ENCODE results near the gene TAOK1. TPM values are rescaled to one million over a fixed set of nuclear protein-coding genes. Genes with fewer than 3 reads are reported as not detected.

TAOK1 gene
- total and polyA plus RNA-seq, 10 of the 15 experiments (the other 5 are each of a cell fraction or from before 2014, with no cell fraction given) = 2.0 to 27.1 (median 11.8) TPM

GRCh38 chr17:29582772-29583171 is 192.6 kb downstream of the TAOK1 start:
- intact Hi-C loops (cut with micrococcal nuclease; ENCODE audit: unreplicated experiment) (loop anchor here (5.0 kb wide), 1 partner anchor 440 kb away; no protein-coding TSS in a partner anchor), in situ Hi-C loops (cut with MboI) (no loop called here)
- Histone ChIP-seq H3K9me3 (replicated peaks; ENCODE audit: control insufficient read depth, insufficient read depth, low read length) (no peaks in the 10 kb centered on the region), H3K27ac (ENCODE audit: control insufficient read depth, insufficient read depth) (no peak overlapping the region), H3K4me2 (ENCODE audit: control insufficient read depth, insufficient read depth) (no peak overlapping the region), H3K4me1 (ENCODE audit: control insufficient read depth, insufficient read depth, low read length) (peaks cover 24% of the 10 kb centered on the region), H3K27me3 (replicated peaks in 1 of 2; ENCODE audit: control insufficient read depth in 2 of 2, insufficient read depth in 2 of 2, low read length in 1 of 2) (no peaks in the 10 kb centered on the region), H3K9ac (ENCODE audit: control insufficient read depth, insufficient read depth, low read length) (no peak overlapping the region), H3K4me3 (no peak overlapping the region), H4K20me1 (ENCODE audit: control insufficient read depth, insufficient read depth) (no peaks in the 10 kb centered on the region), H3K79me2 (ENCODE audit: control insufficient read depth, insufficient read depth, low read length) (peaks cover 18% of the 10 kb centered on the region), H3K36me3 (ENCODE audit: control insufficient read depth in 2 of 2, insufficient read depth in 2 of 2, low read length in 1 of 2) (peaks cover 8 to 10% of the 10 kb centered on the region in 2 experiments; a peak in 3 of 4 replicates), H2AFZ (ENCODE audit: control insufficient read depth, low read depth, low read length) (no peak overlapping the region)
- WGBS (ENCODE audit: insufficient coverage, insufficient replicate concordance, low lambda C conversion rate, missing lambda C conversion rate) = 93% methylated on average over 13 of the region's 13 CpGs
- CTCF ChIA-PET = interaction anchor here (2.6 to 6.7 kb wide), 3 partner anchors 9 to 35 kb away, joined by 28 to 82 read pairs (median 72); partner anchors contain the start of gene ANKRD13B
- DNase-seq (ENCODE audit: low read depth, low spot score) = no peak
- no peak for FAIRE-seq
- no TSS peak for BruUV-seq (replicated peaks)
- POLR2A ChIA-PET = no interaction called here
- SMC1A ChIA-PET (ENCODE audit: uncharacterized antibody, unreplicated experiment) = interaction anchor here (2.2 kb wide), 1 partner anchor 35 kb away, joined by 8 read pairs; no protein-coding TSS in a partner anchor
- ATAC-seq = no peak
- RAD21 ChIA-PET (ENCODE audit: unreplicated experiment) = no interaction called here
- TF ChIP-seq SKIL (IDR thresholded peaks at IDR 0.05; ENCODE audit: low read depth, poor library complexity, severe bottlenecking) = no peak
- no peak for TF ChIP-seq FOS (IDR thresholded peaks at IDR 0.05; ENCODE audit: borderline replicate concordance, extremely low read depth, insufficient read length)
- no peak for TF ChIP-seq TCF3 (IDR thresholded peaks at IDR 0.05; ENCODE audit: borderline replicate concordance, insufficient read depth, low read depth, low read length)
- no peak for TF ChIP-seq ATF3 (IDR thresholded peaks at IDR 0.05; ENCODE audit: borderline replicate concordance, extremely low read depth, low read depth, low read length)
- TF ChIP-seq NKRF (conservative IDR thresholded peaks at IDR 0.05) = no peak
- no peak for TF ChIP-seq TBL1XR1 (IDR thresholded peaks at IDR 0.05; ENCODE audit: low read depth, low read length)
- no peak for TF ChIP-seq STAT1 (conservative IDR thresholded peaks at IDR 0.05)
- TF ChIP-seq SMAD1 (IDR thresholded peaks at IDR 0.05; ENCODE audit: low read depth, partially characterized antibody) = no peak
- TF ChIP-seq ZBED1 (IDR thresholded peaks at IDR 0.05; ENCODE audit: borderline replicate concordance) = no peak
- no peak for TF ChIP-seq YY1 (IDR thresholded peaks at IDR 0.05; ENCODE audit: low read depth, low read length)
- TF ChIP-seq IRF5 (IDR thresholded peaks at IDR 0.05; ENCODE audit: borderline replicate concordance) = no peak
- no peak for TF ChIP-seq REST (IDR thresholded peaks at IDR 0.05; ENCODE audit: low read depth, low read length)
- TF ChIP-seq JUND (IDR thresholded peaks at IDR 0.05; ENCODE audit: low read depth, low read length) = no peak
- no peak for TF ChIP-seq ZNF622 (IDR thresholded peaks at IDR 0.05)
- TF ChIP-seq EZH2 (IDR thresholded peaks at IDR 0.05; ENCODE audit: borderline replicate concordance, control insufficient read depth, low read depth, low read length) = no peak

Data from GM12878 (cell line).